Frontal cortex (tissue), 4 donors: ENCODE results near the gene GPD2. TPM values are rescaled to one million over a fixed set of nuclear protein-coding genes. Genes with fewer than 3 reads are reported as not detected.
"Not testable (repeated sequence)": the region's sequence is repeated elsewhere in the genome, so short reads cannot be mapped to it uniquely, and the experiment has no call there.

Source experiments
- DNase-seq, 2 donors: peaks; one replicate each; pipeline ENCODE4 v3.0.0; 2012; ENCODE audit warnings: low spot score in 2 of 2
- FAIRE-seq: peaks from 2 replicates; lab custom pipeline; 2012; peaks lifted over from hg19 to GRCh38; lab: Jason Lieb, UNC
- total RNA-seq: library from RNA; depleted of rRNA; stranded (reverse); fragments of >200 nt; gene quantifications from one replicate; pipeline ENCODE4 v1.2.3, GENCODE V29; 2014
- donor health status: control.
- donor health status: control.
- donor health status: control.

The GPD2 gene
- total RNA-seq, 1 donor from 2014 or later, result 163 TPM

GRCh38 chr2:156517419-156517818 lies 81.2 kb downstream of the GPD2 start:
- FAIRE-seq (no peak), DNase-seq (no peak)

GRCh38 chr2:156518138-156518537 lies 82.0 kb downstream of the GPD2 start:
- no peak for FAIRE-seq
- no peak for DNase-seq

GRCh38 chr2:156522864-156523440 lies 86.8 kb downstream of the GPD2 start:
- FAIRE-seq (no peak), DNase-seq (no peak)

DNA sequence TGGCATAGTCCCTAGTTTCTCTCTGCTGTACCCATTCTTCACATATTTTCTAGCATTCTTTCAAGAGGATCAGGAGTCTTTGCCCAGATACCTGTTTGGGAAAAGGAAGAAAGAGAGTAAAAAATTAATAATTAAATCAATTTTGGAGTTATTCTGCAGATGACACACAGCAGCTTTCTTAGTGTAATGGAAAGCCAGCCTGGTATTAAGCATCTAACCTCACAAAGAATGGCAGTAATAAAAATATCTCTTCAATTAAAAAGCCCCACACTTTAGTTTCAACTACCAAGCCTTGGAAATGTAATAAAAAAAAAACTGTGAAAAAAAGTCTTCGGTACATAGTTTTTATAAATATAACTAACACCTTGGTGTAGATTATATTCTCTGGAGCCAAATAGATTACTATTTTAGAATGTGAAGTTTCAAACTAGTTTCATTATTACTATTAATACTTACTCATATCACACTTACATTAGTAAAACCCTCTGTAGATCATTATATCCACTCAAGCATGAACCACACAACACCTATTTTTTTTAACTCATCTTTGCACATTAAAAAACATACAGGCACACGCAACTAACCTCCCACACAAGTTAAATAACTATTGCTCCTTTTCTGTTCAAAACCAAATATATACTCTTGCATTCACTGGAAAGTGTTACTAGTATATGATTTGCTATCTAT lies 90.9 kb downstream of the GPD2 start:
- FAIRE-seq, result no peak
- DNase-seq, result no peak

- not testable (repeated sequence) for FAIRE-seq, DNase-seq
These were observed 92.4 kb downstream of the GPD2 start for GRCh38 chr2:156528583-156528982.

DNA sequence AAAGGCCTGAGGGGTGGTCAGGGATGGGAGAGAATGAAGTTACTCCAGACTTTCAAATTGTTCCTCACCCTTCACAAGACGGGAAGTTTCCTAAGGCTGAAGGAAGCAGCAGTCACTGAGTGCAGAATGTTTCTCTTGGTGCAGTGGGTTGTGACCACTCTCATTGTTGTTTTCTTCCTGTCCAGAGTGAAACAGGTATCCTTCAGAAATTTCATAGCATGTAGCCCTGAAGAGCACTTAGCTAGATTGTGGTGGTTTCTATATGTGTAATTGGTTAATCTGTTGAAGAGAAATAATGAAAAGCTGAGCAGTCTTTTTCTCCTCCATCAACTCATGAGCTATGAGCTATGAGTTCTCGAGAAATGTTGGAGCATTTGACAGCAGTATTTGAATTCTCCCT lies 96.8 kb downstream of the GPD2 start:
- FAIRE-seq (no peak), DNase-seq (no peak)

DNA sequence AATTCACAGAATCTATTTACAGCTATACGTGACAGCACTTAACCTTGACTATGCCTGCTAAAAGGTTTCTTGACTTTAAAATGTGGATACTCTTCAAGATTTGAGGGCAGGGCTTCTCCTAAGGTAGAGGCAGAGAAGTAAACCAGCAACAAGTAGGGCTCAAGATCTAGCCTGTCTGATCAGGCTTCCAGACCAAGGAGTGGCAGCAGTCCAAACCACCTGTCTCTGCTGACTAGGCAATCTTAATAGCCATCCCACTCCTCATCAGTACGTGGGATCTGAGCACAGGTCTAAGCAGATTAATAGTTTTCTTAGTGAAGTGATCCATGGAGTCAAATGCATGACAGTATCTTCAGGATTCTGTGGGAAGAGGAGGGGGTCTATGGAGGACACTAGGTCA lies 100.4 kb downstream of the GPD2 start:
- FAIRE-seq (no peak), DNase-seq (no peak)

DNA sequence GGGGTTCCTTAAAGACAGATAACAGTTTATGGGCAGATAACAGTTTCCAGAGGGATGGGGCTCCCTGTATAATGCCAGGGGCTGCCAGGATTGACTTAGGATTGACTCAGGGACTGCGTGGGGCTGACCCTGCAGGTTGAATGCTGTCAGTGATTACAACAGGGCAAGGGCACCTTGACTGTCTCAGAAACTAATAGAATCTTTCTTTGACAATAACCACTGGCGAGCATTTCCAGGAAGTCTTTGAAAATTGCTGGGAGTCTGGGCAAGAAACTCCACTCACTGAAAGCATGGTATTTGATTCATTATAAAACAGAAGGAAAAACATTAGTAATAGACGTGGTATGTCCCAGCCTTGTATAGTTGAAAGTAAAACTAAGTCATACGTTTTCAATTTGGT lies 101.0 kb downstream of the GPD2 start:
- FAIRE-seq (no peak), DNase-seq (no peak)

DNA sequence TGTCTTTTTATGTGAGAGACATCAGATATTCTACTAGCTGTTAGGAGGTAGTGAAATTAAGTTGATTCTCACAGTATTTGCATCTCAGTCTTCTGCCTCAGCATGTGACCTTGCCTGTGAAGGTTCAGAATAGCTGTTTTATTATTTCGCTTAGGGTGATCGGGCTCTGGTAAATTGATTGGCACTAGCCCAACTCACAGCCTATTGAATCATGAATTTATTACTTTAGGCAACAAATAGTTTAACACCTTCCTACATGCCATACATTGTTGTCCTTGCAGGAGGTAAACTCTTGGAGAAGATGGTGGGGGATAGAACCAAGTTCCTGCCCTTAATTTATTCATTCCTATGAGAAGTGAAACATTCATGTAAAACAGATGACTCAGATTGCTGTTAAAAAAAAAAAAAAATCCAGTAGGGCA lies 101.9 kb downstream of the GPD2 start:
- DNase-seq (no peak), FAIRE-seq (no peak)

DNA sequence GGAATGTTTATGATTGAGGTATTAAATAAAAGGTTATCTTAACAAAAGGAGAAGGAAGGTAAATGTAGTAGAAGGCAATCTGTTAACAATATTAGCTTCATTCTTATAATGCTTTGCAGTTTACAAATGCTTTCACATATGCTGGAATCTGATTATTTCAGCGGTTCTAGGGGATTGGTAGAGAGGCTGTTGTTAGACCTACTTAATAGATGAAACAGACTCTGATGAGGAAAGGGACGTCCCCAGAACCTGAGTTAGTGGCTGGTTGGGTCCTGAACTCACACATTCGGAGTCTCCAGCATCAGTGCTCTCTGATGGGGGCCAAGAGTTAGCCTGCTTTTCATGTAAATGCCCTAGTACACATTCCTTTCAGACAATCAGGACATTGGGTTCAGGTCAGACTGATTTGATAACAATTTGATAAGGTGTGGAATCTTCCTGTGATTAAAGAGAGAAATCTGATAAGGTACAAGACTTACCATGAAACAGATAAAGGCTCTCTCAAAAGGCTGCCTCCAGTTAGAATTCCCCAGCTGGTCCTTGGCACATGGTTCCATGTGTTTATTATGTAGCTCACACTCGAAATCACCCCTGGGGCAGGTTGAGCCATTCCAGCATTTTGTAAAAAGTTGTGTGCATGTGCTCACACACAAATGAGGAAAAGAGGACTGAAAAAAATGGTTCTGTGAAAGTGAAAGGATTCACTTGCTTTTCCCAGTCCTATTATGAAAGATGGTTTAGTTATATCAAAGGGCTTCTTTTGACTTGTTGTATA lies 103.1 kb downstream of the GPD2 start:
- no peak for FAIRE-seq

GRCh38 chr2:156540706-156541105 lies 104.5 kb downstream of the GPD2 start:
- DNase-seq, result no peak
- no peak for FAIRE-seq

More for the DNA sequence above, 103.1 kb downstream of the GPD2 start:
- no peak for DNase-seq

- FAIRE-seq (no peak), DNase-seq (no peak)
These were observed 105.0 kb downstream of the GPD2 start for GRCh38 chr2:156541229-156541628.

DNA sequence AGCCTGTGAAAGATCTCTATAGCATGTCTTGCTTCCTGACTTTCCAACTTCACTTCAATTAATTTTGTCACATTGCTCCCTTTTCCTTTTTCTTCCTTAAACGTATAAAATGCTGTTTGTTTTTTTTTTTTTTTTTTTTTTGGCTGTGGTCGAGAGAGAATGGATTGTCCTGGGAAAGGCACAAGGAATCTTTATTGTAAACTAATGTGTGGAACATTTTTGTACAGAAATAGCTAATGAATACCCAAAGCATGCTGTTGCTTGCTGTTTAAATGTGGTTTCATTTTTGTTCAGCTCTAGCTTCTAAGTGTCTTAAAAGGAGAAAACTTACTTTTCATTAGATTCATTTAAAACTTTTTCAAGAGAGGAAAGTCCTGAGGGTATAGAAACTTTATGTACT lies 105.5 kb downstream of the GPD2 start:
- FAIRE-seq (no peak), DNase-seq (no peak)

DNA sequence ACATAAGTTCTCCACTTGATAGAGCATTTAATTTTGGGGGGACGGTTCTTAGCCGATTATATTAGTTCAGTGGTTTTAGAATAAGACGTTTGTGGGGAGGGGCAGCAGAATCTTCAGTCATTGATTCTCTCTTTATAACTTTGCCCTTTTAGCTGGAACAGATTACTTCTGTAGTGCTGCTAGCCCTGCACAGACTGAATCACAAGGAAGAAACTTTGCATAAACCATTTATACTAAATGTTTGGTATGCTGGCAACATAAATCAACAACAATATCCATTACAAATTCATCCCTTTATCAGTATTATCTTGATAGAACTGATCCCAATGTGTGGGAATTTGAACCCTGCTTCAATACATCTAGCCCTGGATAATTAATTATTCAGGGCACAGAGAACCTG lies 112.2 kb downstream of the GPD2 start:
- FAIRE-seq, result no peak
- no peak for DNase-seq

DNA sequence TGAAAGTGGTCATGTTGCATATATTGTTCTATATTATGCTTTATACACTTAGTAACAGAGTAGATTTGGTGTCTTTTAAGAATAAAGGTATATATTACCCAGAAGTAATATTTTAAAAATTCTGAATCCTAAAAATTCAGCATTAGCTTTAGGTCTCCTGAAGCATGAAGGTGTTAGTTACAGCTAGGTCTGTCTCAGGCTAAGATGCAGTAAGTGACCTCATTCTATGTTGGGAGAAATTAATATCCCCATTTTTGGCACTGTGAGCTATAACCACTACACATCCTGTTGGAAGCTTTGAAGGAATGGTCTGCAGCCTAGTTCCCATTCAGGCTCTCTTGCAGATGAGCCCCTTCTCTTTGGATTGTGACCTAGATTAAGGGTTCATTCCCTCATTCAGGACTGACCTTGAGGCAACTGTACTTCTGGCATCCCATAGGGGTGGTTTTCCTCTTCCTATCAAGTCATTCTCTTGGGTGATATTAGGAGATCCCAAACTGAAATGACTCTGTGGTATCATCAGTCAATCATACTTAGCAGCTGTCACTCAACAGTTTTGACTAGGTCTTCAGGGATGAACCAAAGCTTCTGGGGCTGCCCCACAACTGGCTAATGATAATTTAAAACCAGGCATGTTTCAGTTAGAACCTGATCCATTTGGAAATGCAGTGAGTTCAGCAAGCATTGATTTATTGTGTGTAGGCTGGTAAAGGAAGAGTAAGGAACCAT lies 117.7 kb downstream of the GPD2 start:
- DNase-seq, result no peak
- FAIRE-seq, result no peak

GRCh38 chr2:156561326-156561725 lies 125.1 kb downstream of the GPD2 start:
- no peak for DNase-seq
- FAIRE-seq, result no peak

DNA sequence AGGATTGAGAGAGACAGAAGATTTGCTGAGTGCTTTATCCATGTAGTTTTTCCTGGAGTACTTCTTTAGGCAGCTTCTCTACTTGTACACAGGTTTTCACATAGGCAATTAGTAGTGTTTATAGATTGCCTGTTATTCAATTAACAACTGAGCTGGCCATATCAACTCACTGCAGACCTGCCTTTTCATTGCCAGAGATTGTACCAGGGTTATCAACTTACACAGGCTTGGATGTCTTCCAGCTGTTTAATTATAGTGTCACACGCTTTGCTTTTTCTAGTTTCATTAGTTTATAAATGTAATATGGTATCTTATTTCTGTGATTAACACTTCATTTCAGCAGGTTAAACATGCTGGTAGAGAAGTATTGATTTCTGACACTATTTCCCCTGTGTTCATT lies 125.9 kb downstream of the GPD2 start:
- FAIRE-seq (no peak), DNase-seq (no peak)

DNA sequence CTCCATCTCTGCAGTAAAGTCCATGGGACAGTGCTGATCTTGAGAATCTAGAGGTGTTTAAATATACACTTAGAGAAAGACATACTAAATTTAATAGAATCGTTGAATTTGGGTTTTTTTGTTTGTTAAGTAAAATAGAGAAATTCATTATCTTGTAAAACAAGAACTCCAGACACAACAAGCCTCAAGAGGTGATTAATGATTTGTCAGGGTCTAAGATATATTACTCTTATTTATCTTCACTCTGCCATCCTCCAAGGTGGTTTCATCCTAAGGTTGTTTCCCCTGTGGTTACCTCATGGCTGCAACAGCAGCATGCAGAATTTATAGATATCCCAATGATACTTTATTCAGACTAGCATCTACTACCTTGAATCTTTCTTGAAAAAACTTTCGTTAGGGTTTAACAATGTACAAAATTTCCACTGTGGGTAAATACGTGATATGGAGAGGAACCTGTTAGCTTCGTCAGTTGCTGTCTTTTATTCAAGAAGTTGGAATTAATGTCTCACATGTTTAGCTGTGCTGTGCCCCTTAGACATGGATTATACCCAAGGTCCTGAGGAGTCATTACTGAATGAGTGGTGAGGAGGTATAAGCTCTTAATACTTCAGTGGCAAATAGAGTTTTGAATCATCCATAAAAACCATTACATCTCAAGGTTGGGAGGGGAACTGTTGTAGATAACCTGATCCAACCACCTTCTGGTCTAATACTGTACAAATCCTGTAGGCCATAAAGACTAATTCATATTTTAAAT lies 128.0 kb downstream of the GPD2 start:
- no peak for FAIRE-seq
- DNase-seq, result no peak

GRCh38 chr2:156565066-156565710 lies 129.0 kb downstream of the GPD2 start:
- no peak for DNase-seq
- no peak for FAIRE-seq
